ENCODE results near the gene ARHGAP33.
"Not testable (repeated sequence)": the region's sequence is repeated elsewhere in the genome, so short reads cannot be mapped to it uniquely, and the experiment has no call there.

The ARHGAP33 gene

DNA sequence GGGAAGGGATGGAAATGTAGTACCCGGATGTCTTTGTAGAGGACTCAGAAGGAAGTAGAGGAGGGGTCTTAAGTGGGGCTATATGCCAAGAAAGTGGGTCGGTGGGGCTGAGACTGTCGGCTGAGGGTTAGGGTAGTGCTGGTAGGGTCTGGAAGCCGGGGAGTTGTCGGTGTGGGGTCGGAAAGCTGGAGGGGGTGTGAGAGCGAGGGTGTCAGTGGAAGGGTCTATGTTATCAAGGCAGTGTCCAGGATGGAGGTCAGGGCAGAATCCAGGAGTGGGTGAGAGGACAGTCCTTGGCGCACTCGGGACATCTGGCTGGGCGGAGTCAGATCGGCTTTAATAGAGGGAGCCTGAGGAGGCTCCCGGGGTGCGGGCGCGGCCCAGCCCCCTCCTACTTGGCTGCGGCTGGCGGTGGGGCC, 20.2 kb upstream of the ARHGAP33 start:
- no peak for DNase-seq (ENCODE audit: low spot score)

DNA sequence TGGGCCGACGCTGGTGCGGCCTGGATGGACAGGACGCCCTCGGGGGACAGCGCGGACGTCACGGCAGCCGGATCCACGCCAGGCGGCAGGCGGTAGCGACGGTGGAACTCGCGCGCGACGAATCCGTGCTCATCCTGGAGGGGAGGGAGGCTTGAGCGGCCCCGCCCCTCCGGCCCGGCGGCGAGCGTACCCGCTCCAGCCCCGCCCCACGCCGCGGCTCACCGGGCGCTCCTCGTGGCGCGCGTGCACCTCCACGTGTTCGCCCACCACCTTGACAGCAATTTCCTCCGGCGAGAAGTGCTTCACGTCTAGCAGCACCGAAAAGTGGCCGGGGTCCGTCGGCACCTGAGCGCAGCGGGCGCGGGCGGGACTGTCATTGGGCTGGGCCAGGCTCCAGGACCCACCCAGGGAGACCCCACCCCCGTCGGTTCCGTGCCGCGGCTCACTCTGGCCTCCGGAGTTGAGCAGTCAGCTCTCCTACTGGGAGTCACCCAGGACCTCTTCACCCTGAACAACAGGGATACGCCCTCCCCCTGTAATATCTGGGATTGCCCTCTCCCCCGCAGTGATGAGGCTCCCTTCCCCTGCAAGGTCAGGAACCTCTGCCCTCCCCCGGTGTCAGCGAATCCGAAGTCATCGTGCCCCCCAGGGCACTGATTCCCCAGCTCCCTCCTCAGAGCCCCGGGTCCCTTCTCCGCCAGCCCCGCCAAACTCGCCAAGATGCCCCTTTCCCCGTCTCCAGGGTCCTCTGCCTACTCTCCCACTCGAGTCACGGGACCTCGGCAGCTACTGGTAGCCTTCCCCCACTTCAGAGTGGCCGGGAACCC, 19.6 kb upstream of the ARHGAP33 start:
- DNase-seq (ENCODE audit: low spot score), result no peak

DNA sequence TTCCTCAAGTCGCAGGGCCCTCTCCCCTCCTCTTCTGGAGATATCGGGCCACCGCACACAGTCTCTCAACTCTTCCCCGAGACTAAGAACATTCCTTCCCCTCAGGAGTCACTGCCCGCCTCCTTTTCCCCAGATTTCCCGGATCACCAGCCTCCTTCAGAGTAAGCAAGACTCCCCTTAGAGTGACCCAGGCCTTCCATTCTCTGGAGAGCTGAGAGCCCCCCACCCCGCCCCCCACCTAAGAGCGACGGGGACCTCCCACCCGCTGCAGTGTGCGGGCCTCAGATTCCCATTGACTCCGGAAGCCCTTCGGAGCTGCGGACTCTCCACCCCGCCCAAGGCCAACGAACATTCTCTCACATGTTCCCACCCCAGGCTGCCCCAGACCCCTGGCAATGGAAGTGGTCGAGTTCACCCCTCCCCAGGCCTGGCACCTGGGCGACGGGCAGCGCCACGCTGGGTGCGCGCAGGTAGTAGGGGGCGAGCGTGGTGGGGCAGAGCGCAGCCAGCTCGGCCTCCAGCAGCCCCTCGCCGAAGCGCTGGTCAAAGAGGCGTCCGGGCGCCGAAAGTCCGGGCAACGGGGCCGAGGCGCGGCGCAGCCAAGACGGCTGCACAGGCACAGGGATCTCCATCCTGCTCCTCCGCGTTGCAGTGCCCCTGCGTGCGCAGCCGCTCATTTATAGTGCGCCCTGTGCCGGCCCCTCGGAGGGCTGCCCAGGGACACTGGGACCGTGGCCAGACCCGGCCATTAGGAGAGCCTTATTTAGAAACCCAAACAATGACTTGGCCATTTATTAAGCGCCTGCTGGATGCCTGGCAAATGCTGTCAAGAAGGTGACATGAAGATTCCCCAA, 18.8 kb upstream of the ARHGAP33 start, which contains the start of gene HSPB6:
Gene HSPB6, minus strand, starts transcription at position 653 of the 854 bp plus-strand sequence. Its CDS starts 21 bp downstream, at position 632.
- no peak for DNase-seq (ENCODE audit: low spot score)

DNA sequence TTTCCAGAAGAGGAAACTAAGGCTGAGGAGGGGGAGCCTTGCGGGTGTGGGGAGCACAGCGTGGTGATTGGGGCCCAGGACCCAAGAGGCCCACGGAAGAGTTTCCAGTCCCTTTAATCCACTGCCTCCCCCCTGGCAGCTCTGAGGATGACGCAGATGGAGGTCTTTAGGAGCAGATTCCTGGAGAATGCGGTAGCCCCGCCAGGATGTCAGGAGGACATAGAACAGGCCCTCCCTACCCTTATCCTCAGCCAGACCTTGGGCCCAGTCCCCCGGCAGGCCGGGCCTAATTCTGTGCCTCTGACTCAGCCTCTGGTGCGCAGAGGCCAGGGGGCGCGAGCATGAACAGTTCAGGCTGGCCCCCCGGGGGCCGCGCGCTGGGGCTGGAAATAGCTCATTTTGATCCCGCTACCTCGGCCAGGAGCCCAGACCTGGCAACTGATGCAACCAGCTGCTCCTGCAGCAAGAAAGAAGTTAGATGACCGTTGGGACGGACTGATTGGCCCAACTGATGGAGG, 18.1 kb upstream of the ARHGAP33 start:
- DNase-seq (ENCODE audit: low spot score), result no peak

DNA sequence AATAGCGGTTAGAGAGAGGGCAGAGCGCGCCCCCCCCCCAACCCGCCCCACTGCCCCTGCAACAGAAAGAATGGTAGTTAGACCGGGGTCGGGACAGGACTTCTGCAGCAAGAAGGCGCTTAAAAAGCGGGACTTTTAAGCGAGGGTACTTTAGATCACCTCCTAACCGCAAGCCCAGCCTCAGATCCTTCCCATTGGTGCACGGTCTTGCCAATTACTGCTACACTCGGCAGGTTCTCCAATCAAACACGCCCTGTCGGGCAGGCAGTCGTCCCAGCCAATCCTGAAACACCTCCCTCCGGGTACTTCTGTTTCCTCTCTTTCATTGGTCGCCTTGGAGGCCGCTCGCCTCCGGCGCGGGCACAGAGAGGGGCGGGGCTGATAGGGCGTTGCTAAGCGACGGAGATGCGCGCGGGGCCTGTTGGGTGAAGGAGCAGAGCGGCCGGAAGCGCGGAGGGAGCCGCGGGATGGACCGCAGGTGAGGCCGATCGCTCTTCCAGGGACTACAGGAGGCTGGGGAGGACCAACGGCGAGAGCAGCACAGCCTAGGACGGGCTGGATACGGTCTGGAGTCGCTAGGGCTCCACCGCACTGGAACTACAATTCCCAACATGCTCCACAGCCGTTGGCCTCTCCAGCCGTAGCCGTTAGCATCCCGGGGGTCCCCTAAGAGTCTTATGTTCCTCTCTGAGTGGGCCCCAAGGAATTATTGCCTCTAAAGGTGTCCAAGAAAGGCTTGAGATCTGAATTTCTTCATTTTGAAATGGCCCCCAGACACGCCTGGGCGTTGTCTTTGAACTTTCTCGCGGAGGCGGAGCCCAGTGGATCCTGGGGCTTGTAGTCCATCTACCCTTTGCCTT, 17.4 kb upstream of the ARHGAP33 start, which contains the start of gene PROSER3:
Gene PROSER3, plus strand, starts transcription at position 428 of the 860 bp plus-strand sequence. Its CDS starts 40 bp downstream, at position 468.
- DNase-seq (ENCODE audit: low spot score), result peak; percentile 100

DNA sequence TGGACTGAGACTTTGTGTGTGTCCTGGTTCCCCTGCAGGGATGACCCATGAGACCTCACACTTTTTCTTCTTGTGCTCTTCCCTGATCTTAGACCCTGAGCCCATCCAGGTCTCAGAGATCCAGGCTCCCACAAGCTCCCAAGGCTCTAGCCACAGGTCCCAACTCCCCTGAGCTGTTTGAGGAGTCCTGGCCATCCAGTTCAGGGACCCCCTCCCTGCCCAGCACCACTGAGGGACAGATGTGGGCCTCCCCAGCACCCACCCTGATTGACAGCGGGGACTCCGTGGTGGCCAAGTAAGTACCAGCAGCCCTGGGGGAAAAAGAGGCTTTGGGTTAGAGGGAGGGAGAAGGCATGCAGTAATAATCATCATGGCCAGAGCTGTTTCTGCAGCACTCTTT, 15.7 kb upstream of the ARHGAP33 start:
- DNase-seq (ENCODE audit: low spot score), result no peak

DNA sequence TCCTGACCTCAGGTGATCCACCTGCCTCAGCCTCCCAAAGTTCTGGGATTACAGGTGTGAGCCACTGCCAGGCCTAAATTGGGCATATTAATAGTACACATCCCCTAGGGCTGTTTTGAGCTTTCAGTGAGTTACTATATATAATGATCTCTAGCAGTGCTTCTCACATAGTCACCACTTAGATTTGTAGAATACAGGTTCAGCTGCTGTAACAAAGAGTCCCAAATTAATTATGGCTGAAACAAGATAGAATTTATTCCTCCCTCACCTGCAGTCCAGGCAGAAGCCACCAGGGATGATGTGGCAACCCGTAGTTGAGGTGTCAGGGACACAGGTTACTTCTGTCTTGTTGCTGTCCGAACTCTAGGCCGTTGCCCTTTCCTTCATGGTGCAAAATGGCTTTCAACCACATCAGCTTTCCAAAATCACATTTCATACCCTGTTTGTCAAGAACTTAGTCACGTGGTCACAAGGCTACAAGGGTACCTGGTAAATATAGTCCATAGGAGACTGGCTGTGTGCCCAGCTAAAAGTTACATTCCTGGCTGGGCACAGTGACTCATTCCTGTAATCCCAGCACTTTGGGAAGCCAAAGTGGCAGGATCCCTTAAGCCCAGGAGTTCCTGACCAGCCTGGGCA, 14.5 kb upstream of the ARHGAP33 start:
- DNase-seq (ENCODE audit: low spot score), result no peak

DNA sequence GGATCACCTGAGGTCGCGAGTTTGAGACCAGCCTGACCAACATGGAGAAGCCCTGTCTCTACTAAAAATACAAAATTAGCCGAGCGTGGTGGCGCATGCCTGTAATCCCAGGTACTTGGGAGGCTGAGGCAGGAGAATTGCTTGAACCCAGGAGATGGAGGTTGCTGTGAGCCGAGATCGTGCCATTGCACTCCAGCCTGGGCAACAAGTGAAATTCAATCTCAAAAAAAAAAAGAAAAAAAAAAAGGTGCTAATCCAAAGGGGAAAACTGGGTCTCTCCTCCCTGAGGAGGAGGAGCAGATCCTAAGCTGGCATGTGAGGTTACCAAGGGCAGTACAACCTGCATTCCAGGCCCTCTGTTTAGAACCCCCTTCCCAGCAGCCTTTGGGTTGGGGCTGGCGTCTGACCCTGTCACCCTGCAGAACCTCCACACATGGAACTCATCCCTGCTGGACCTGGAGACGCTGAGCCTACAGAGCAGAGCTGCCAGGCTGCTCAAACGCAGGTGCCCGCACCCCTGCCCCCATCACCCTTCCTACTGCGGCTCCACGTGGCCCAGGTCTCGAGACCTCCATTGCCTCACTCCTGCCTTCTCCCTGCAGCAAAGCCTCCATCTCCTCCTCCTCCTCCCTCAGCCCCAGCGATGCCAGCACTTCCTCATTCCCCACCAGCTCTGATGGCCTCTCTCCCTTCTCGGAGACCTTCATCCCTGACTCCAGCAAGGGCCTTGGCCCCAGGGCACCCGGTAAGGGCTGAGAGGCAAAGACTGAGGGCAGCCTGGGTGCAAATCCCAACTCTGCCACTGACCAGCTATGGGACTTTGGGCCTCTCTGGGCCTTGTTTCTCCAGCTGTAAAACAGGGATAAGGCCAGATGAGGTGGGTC, 10.7 kb upstream of the ARHGAP33 start:
- no peak for DNase-seq (ENCODE audit: low spot score)

DNA sequence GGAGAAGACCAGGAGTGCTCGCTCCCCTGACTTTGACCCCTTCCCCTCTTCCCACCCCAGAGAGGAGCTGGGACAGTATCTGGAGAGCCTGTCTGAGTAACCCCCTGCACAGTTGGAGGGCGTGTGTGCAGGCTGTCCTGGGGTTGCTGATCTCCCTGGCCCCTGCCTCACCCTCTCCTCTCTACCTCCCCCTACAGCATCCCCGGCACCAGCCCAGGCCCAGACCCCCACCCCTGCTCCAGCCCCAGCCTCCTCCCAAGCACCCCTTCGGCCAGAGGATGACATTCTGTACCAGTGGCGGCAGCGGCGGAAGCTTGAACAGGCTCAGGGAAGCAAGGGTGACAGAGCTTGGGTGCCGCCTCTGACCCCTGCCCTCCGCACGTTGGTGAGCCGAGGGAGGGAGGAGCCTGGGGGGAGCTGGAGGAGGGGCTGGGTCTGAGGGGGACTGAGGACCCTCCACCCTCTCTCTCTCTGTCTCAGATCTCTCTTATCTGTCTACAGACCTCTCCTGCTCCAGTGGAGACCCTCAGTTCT, 8.7 kb upstream of the ARHGAP33 start:
- DNase-seq (ENCODE audit: low spot score), result no peak

DNA sequence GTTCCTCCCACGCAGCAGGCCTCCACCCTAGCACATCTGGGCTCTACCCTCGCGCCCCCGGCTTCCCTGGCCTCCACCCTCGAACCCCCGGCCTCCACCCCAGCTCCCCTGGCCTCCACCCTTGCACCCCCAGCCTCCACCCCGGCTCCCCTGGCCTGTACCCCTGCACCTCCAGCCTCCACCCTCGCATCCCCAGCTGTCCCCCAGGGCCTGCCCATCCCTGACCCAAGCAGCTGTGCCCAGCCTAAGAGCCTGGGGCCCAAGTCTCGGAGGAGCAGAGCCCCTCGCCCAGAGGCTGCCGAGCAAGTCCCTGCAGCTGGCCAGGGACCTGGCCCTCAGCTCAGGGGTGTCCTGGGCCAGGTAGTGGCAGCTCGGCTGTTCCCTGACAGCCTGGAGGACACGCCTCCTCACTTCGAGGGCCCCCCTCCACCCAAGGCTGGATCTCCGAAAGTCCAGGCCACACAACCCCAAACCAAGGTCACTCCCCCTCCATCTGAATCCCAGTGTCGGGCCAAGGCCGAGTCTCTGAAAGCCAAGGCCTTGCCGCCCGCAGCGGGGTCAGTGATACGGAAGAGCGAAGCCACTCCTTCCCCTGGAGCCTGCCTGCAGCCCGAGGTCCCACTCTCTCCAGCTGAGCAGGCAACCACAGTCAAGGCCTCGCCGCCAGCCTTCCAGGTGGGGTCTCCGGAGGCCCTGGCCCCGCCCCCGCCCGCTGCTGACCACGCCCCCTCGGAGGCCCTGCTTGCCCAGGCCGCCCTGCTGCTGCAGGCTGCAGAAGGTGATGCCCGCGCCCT, 7.9 kb upstream of the ARHGAP33 start:
- peak; percentile 61 for DNase-seq (ENCODE audit: low spot score)

DNA sequence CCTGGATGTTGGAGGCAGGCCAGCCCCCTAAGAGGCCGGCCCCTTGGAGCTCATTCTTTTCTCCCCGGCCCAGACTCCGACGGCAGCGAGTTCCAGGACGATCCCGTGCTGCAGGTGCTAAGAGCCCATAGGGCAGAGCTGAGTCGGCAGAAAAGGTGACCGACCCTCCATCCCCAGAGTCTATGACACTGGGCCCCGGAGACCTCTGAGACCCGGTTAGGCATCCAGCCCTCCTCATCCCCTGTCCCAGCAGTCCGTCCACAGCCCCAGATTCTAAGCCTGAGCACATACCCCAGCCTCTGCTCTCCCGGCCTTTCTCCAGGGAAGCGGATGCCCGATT, 7.3 kb upstream of the ARHGAP33 start:
- DNase-seq (ENCODE audit: low spot score), result no peak

DNA sequence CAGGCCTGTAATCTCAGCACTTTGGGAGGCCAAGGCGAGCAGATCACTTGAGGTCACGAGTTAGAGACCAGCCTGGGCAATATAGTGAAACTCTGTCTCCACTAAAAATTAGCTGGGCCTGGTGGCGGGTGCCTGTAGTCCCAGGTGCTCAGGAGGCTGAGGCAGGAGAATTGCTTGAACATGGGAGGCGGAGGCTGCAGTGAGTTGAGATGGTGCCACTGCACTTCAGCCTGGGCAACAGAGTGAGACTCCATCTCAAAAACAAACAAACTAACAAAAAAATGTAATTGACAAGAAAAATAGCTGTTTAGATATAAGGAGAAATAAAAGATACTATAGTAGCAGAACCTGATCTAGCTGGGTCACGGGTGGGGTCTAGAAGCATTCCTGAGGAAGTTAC, 3.0 kb upstream of the ARHGAP33 start:
- not testable (repeated sequence) for DNase-seq (ENCODE audit: low spot score)

DNA sequence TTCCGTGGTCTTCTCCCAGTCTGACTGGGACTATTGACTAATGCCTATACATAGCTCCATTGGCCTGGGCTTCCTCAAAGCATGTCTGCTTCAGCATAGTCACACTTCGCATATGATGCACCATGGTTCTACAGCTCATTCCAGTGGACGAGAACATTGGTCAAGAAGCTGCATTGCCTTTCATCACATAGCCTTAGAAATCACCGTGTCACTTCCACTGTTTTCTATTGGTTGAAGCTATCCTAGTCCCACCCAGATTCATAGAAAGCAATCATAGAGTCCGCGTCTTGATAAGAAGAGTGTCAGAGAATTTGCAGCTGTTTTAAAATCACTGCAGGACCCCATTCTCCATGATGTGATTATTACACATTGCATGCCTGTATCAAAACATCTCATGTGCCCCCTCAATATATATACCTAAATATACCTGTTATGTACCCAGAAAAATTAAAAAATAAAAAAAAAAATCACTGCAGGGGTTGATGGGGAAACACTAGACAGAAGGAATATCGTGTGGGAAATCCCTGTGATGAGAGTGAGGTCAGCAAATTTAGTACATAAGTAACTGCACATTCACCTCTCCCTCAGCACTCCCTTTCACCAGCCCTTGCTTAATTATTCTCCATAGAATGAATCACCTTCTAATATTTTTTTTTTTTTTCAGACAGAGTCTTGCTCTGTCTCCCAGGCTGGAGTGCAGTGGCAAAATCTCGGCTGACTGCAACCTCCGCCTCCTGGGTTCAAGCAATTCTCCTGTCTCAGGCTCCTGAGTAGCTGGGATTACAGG, 2.2 kb upstream of the ARHGAP33 start:
- DNase-seq (ENCODE audit: low spot score), result no peak

DNA sequence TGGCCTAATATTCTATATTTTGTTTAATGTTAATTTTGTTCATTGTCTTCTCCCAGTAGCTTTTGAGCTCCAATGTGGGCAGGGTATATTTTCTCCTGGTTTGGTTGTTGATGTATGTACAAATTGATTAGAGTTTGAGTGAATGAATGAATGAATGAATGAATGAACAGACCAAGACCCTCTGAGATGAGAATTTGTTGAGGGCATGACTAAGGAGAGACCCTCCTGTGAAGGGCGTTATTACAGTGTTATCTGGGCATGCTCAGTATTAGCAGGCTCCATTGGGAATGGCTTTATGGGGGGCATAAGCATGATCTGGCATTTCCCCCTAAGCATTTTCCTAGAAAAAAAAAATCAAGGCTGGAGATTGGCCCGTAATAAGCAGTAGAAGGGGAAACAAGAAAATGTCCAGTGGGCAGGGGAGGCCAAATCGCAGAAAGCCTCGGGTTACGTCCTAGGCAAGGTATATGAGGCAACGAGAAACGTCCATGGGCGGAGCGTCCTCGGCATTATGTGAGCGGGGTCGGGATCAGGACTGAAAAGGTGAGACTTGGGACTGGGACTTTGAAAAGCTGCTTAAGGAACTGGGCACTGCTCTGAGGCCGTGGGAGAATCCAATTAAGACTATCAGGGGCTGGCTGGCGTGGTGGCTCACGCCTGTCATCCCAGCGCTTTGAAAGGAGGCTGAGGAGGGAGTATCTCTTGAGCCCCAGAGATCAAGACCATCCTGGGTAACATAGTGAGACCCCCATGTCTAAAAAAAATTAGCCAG, 904 bp upstream of the ARHGAP33 start:
- DNase-seq (ENCODE audit: low spot score), result no peak

DNA sequence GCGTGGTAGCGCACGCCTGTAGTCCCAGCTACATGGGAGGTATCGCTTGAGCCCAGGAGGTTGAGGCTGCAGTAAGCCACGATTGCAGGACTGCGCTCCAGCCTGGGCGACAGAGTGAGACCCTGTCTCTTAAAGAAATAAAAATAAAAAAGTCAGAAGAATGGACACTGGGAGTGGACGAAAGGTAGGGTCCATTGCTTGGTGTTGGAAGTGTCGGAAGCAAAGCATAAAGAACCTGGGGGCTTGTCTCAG, 392 bp upstream of the ARHGAP33 start:
- DNase-seq (ENCODE audit: low spot score), result no peak

DNA sequence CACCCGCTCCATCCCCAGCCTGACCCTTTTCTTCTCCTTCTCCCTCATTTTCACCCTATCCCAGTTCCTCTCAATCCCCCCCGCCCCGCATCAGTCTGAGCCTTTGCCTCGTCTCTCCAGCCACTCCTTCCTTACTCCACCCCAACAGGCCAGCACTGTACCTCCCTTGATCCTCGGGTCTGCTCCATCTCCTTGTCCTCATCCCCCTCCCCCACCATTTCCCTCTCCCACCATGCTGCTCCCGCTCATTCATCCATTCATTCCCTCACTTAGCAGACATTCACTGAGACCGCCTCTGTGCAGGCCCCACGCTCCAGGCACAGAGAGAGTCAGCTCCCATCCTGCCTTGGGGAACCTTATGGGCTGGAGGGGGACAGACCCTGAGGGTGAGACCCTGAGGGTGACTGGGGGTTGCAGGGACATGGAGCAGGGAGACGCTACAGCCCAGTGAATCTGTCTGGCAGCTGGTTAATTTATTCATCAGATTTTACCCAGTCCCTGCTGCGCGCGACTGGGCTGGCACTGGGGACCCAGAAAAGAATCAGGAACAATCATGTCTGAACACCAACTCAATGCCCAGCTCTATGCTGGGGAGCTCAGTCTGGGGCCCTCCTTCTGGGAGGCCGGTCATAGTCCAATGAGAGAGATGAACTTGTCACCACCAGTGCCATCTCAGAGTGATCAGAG, 881 bp downstream of the ARHGAP33 start:
- DNase-seq (ENCODE audit: low spot score), result no peak

DNA sequence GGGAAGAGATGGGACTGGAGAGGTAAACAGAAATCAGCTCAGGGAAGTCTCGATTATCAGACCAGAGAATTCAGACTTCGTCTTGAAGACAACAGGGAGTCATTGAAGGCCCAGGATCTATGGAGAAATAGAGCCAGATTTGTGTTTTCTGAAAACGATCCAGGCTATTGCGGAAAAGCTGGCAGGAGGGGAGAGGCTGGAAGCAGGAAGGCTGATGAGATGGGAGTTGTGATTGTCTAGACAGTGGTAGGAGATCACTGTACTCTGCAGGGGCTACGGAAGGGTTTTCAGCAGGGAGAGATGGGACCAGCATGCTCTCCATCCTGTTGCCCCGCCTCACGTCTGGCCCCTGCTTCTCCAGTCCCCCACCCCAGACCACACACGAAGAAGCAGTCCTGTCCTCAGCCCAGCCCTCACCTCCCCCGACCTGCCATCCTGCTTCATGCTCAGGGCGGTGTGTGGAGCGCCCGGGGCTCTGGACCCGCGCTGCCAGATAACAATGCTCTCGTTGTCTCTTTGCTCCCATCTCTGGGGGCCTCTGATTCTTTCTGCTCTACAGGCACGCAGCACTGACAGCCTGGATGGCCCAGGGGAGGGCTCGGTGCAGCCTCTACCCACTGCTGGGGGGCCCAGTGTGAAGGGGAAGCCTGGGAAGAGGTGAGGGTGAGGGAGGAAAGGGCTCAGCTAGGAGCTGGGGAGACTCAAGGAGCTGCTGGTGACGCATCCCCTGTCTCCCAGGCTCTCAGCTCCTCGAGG, 1.9 kb downstream of the ARHGAP33 start:
- DNase-seq (ENCODE audit: low spot score), result no peak

All from NAMALWA (cell line).